ENCODE measurements around the gene SLC6A5.

The SLC6A5 gene

GRCh38 chr11:20669820-20670684 is 70.6 kb downstream of the SLC6A5 start:
- no peak for DNase-seq (ENCODE audit: low read depth)

GRCh38 chr11:20670932-20671403 is 71.6 kb downstream of the SLC6A5 start:
- no peak for DNase-seq (ENCODE audit: low read depth)

- DNase-seq (ENCODE audit: low read depth): no peak
Observed at GRCh38 chr11:20671856-20672546, 72.6 kb downstream of the SLC6A5 start.

GRCh38 chr11:20672575-20672974 is 73.2 kb downstream of the SLC6A5 start:
- no peak for DNase-seq (ENCODE audit: low read depth)

GRCh38 chr11:20676658-20677057 is 77.2 kb downstream of the SLC6A5 start:
- no peak for DNase-seq (ENCODE audit: low read depth)

GRCh38 chr11:20688761-20689160 is 89.4 kb downstream of the SLC6A5 start:
- no peak for DNase-seq (ENCODE audit: low read depth)

- DNase-seq (ENCODE audit: low read depth): no peak
Observed at GRCh38 chr11:20707876-20708275, 108.5 kb downstream of the SLC6A5 start.

Measured in stimulated activated CD8-positive, alpha-beta memory T cell treated with anti-CD3 and anti-CD28 coated beads, Interleukin-15, amount 100 ng/mL, for 1 hour (primary cell).